T-cell (primary cell): Measurements from ENCODE around the gene C1orf105. TPM values are rescaled to one million over a fixed set of nuclear protein-coding genes. Genes with fewer than 3 reads are reported as not detected.

Experiments
- ATAC-seq, 4 experiments: fragments of 200-7000 bp in 3 of 4; fragments of 150-1000 bp in 1 of 4; cut with Tn5 transposase; replicated peaks in 1 of 4; 1 replicate in 3 of 4; 2 replicates in 1 of 4; pipeline ENCODE4 v1.10.0; 2021; ENCODE audit warnings: moderate library complexity in 3 of 4, mild to moderate bottlenecking in 2 of 4, moderate number of reproducible peaks in 1 of 4
- CTCF ChIA-PET, 2 donors: fragments of 300-600 bp; sonication (Branson Sonifier 250); formaldehyde crosslinking; loops; one replicate each; lab custom pipeline; 2022; ENCODE audit warnings: antibody characterized with exemption in 2 of 2; lab: Charles Lee
- POLR2A ChIA-PET, 2 donors: fragments of 300-600 bp; sonication (Branson Sonifier 250); formaldehyde crosslinking; loops; one replicate each; lab custom pipeline; 2022; ENCODE audit warnings: antibody characterized with exemption in 2 of 2; lab: Charles Lee
- DNase-seq, 35 experiments: peaks; one replicate each; pipeline versions ENCODE4 v3.0.0 to v3.0.0-alpha.2; 2013 to 2023
- H3K27ac ChIP-seq: one replicate; pipeline ENCODE4 v1.5.1; 2013; ENCODE audit warnings: low read length
- H3K27me3 ChIP-seq, 2 experiments: replicated peaks in 1 of 2; 1 replicate in 1 of 2; 2 replicates in 1 of 2; pipeline versions ENCODE4 v1.6.1 to v1.7.0; 2013; ENCODE audit warnings: low read length in 1 of 2, mixed read lengths in 1 of 2; ENCODE audit not compliant: control insufficient read depth in 2 of 2, insufficient read depth in 2 of 2; ENCODE audit errors: extremely low read depth in 1 of 2
- H3K36me3 ChIP-seq, 2 donors: 1 replicate in 1 of 2; 2 replicates in 1 of 2; pipeline versions ENCODE4 v1.6.1 to v1.7.0; 2013; ENCODE audit warnings: low read length in 1 of 2; ENCODE audit not compliant: control insufficient read depth in 2 of 2, insufficient read depth in 1 of 2; ENCODE audit errors: extremely low read depth in 1 of 2
- H3K4me1 ChIP-seq, 2 experiments: 1 replicate in 1 of 2; 2 replicates in 1 of 2; pipeline versions ENCODE4 v1.6.1 to v1.7.0; 2013; ENCODE audit warnings: low read length in 2 of 2, mixed read lengths in 1 of 2; ENCODE audit not compliant: insufficient read depth in 2 of 2, control insufficient read depth in 1 of 2; ENCODE audit errors: extremely low read depth in 1 of 2
- H3K4me3 ChIP-seq, 2 donors: 1 replicate in 1 of 2; 2 replicates in 1 of 2; pipeline versions ENCODE4 v1.5.1 to v1.7.0; 2013; ENCODE audit warnings: mild to moderate bottlenecking in 2 of 2, low read length in 1 of 2, moderate library complexity in 1 of 2; ENCODE audit not compliant: control insufficient read depth in 1 of 2; ENCODE audit errors: extremely low read depth in 1 of 2
- H3K9me3 ChIP-seq: 2 replicates; pipeline ENCODE4 v1.7.0; 2013
- H3K27ac Mint-ChIP-seq, 2 donors: one replicate each; pipeline ENCODE4 v1.8.0; 2020 to 2021; ENCODE audit warnings: mild to moderate bottlenecking in 2 of 2, mixed read lengths in 2 of 2
- H3K27me3 Mint-ChIP-seq, 2 donors: one replicate each; pipeline ENCODE4 v1.8.0; 2021 to 2022; ENCODE audit warnings: mixed read lengths in 2 of 2
- H3K36me3 Mint-ChIP-seq: one replicate; pipeline ENCODE4 v1.8.0; 2021; ENCODE audit warnings: mixed read lengths
- H3K4me1 Mint-ChIP-seq, 3 donors: one replicate each; pipeline ENCODE4 v1.8.0; 2020 to 2022; ENCODE audit warnings: mixed read lengths in 3 of 3, mild to moderate bottlenecking in 1 of 3
- H3K4me3 Mint-ChIP-seq, 3 donors: one replicate each; pipeline ENCODE4 v1.8.0; 2020 to 2022; ENCODE audit warnings: mild to moderate bottlenecking in 3 of 3, mixed read lengths in 3 of 3, moderate library complexity in 3 of 3
- H3K9me3 Mint-ChIP-seq, 3 donors: one replicate each; pipeline ENCODE4 v1.8.0; 2020 to 2022; ENCODE audit warnings: mixed read lengths in 3 of 3
- WGBS: methylation state at CpG from one replicate; pipeline ENCODE4 v1.1.5; 2013; ENCODE audit warnings: missing lambda C conversion rate; ENCODE audit not compliant: insufficient coverage; 5-methylcytosine and 5-hydroxymethylcytosine counted together
- total RNA-seq, 35 experiments: library from RNA in 6 of 35; stranded (reverse) in 6 of 35; fragments of 120-200 nt in 1 of 35; gene quantifications; one replicate each; pipeline versions ENCODE4 v1.2.1 to v1.2.4 and lab custom pipeline; 2013 to 2026

The C1orf105 gene
- total RNA-seq, 5 donors from 2014 or later (not counting 1 experiment from before 2014, with no cell fraction given): not detected

DNA sequence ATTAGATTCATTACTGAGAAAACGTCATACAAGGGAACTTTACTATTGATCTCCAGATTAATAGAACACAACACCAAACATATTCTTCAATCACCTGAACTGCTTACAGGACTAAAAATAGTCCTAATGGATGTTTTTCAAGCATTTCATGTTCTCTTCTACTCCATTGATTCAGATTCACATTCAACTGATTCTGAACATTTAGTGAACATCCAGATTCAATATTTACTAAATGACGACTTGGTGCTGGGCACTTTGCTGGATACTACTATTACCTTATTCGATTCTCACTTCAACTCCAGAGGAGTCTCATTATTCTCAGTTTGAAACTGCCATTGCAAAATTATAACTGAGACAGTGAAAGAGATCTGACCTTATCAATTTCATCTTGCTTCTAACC, 93.6 kb downstream of the C1orf105 start:
- Mint-ChIP-seq H3K4me1 (no peaks in the 10 kb centered on the region), H3K9me3 (no peaks in the 10 kb centered on the region), H3K27me3 (peaks cover 2 to 6% of the 10 kb centered on the region in 2 donors), H3K36me3 (peaks cover 2% of the 10 kb centered on the region), H3K27ac (no peak overlapping the region), H3K4me3 (no peak overlapping the region)
- Histone ChIP-seq H3K27ac (no peak overlapping the region), H3K27me3 (no peaks in the 10 kb centered on the region), H3K36me3 (no peaks in the 10 kb centered on the region), H3K4me3 (no peak overlapping the region), H3K4me1 (no peaks in the 10 kb centered on the region), H3K9me3 (no peaks in the 10 kb centered on the region)
- WGBS: 80% methylated on average over 1 of the region's 3 CpGs
- ATAC-seq: no peak
- no peak for DNase-seq
- ChIA-PET CTCF (no interaction called here), POLR2A (no interaction called here)

DNA sequence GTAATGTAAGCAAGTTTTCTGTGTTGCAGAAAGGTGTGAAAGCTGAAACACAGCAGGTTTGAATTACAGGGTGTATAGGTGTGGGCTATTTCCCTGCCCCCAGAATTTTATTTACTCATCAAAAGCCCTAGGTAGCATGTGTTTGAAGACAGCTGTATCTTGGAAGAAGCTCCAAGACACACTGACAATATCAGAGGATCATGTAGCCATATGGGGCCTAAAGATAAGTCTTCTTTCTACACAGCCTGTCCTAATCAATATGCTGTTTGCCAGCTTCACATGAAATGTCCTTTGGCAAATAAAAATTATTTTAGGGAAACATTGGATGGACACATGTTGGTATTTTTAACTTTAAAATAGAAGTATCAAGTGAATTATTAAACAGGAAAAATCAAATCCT, 95.0 kb downstream of the C1orf105 start:
- H3K27ac Mint-ChIP-seq: no peak overlapping the region
- no peak overlapping the region for H3K4me3 Mint-ChIP-seq
- H3K27me3 Mint-ChIP-seq: peaks cover 0 to 6% of the 10 kb centered on the region in 2 donors
- POLR2A ChIA-PET: interaction anchor here (0.6 kb wide), 2 partner anchors 30 to 279 kb away, joined by 3 to 7 read pairs; no protein-coding TSS in a partner anchor
- CTCF ChIA-PET: interaction anchor here in 1 of 2 donors (0.6 kb wide), 1 partner anchor 120 kb away, joined by 4 read pairs; no protein-coding TSS in a partner anchor
- Histone ChIP-seq H3K4me3 (no peak overlapping the region), H3K27ac (no peak overlapping the region), H3K27me3 (no peaks in the 10 kb centered on the region), H3K4me1 (no peaks in the 10 kb centered on the region), H3K36me3 (no peaks in the 10 kb centered on the region), H3K9me3 (no peaks in the 10 kb centered on the region)
- no peak for DNase-seq
- H3K36me3 Mint-ChIP-seq: no peaks in the 10 kb centered on the region
- no peaks in the 10 kb centered on the region for H3K4me1 Mint-ChIP-seq
- no peaks in the 10 kb centered on the region for H3K9me3 Mint-ChIP-seq
- ATAC-seq: no peak

DNA sequence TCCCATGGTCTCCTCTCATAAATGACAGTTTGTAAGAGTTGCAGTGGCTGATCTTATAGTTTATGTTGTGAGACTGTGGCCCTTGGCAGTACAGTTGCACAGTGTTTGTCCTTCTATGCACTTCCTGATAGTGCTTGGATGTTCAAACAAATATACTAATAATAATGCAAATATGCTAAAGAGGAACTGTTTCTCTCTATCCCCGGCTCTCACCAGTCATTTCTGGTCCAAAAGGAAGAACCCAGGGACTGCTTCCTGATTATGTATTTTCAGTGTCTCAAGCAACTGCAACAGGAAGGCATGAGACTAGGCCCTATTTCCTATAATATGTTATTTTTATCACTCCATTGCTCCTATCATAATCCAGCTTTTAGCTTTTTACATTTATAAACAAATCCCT, 95.4 kb downstream of the C1orf105 start:
- CTCF ChIA-PET: interaction anchor here in 1 of 2 donors (0.6 kb wide), 1 partner anchor 120 kb away, joined by 4 read pairs; no protein-coding TSS in a partner anchor
- Histone ChIP-seq H3K36me3 (no peaks in the 10 kb centered on the region), H3K4me3 (no peak overlapping the region), H3K27me3 (no peaks in the 10 kb centered on the region), H3K27ac (no peak overlapping the region), H3K4me1 (no peaks in the 10 kb centered on the region), H3K9me3 (no peaks in the 10 kb centered on the region)
- H3K27ac Mint-ChIP-seq: no peak overlapping the region
- DNase-seq (no peak), ATAC-seq (no peak)
- WGBS: no CpG with 5 or more reads among the region's 1 CpG
- H3K4me3 Mint-ChIP-seq: no peak overlapping the region
- H3K9me3 Mint-ChIP-seq: no peaks in the 10 kb centered on the region
- H3K27me3 Mint-ChIP-seq: peaks cover 0 to 6% of the 10 kb centered on the region in 2 donors
- no peaks in the 10 kb centered on the region for H3K4me1 Mint-ChIP-seq
- H3K36me3 Mint-ChIP-seq: no peaks in the 10 kb centered on the region
- POLR2A ChIA-PET: interaction anchor here in 1 of 2 donors (0.6 kb wide), 1 partner anchor 29 kb away, joined by 7 read pairs; no protein-coding TSS in a partner anchor

DNA sequence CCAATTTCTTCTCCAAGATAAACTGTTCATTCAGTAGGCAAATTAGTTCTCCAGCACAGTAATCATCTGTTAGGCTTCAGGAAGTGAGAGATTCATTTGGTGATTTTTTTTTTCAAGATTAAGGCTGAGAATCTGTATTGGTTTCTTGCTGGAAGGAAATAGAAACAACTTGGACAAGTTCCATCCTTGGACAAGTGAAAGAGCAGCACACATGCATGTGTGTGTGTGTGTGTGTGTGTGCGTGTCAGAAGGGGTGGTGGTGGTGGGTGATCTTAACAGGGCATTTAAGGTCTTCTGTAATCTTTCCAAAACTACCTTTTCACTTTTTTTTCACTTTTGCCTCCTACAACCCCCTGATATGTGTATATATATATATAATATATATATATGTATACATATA, 96.6 kb downstream of the C1orf105 start:
- H3K36me3 Mint-ChIP-seq: no peaks in the 10 kb centered on the region
- H3K4me3 ChIP-seq: no peak overlapping the region
- H3K27ac ChIP-seq: no peak overlapping the region
- DNase-seq: no peak
- ChIA-PET POLR2A (no interaction called here), CTCF (no interaction called here)
- H3K36me3 ChIP-seq: no peaks in the 10 kb centered on the region
- H3K4me1 Mint-ChIP-seq: no peaks in the 10 kb centered on the region
- ATAC-seq: no peak
- no peaks in the 10 kb centered on the region for H3K4me1 ChIP-seq
- no peak overlapping the region for H3K27ac Mint-ChIP-seq
- WGBS: no CpG with 5 or more reads among the region's 1 CpG
- H3K4me3 Mint-ChIP-seq: no peak overlapping the region
- H3K27me3 Mint-ChIP-seq: peaks cover 0 to 6% of the 10 kb centered on the region in 2 donors
- H3K9me3 ChIP-seq: no peaks in the 10 kb centered on the region
- no peaks in the 10 kb centered on the region for H3K9me3 Mint-ChIP-seq
- H3K27me3 ChIP-seq: no peaks in the 10 kb centered on the region

DNA sequence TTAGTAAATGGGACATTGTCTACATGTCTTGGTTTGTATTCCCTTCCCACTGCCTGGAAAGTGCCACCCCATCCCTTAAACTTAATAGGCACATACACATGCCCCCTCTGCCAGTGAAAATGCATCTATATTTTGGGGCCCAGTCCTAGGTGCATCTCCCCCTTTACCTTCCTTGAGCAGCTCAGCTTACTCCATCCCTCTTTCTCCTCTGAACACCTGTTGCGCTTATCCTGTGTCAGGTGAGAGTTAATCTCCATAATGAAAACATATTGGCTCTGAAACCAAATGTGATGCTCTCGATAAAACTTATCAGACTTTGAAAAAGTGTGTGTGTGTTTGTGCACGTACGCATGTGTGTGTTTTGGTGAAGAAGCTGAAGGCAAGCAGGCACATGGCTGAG, 97.1 kb downstream of the C1orf105 start:
- no peak for DNase-seq
- Histone ChIP-seq H3K9me3 (no peaks in the 10 kb centered on the region), H3K36me3 (no peaks in the 10 kb centered on the region), H3K27me3 (no peaks in the 10 kb centered on the region), H3K27ac (no peak overlapping the region), H3K4me1 (no peaks in the 10 kb centered on the region), H3K4me3 (no peak overlapping the region)
- 100% methylated on average over 3 of the region's 4 CpGs for WGBS
- ChIA-PET CTCF (interaction anchor here in 1 of 2 donors (0.6 kb wide), 1 partner anchor 15 kb away, joined by 3 read pairs; no protein-coding TSS in a partner anchor), POLR2A (no interaction called here)
- H3K4me1 Mint-ChIP-seq: no peaks in the 10 kb centered on the region
- H3K36me3 Mint-ChIP-seq: no peaks in the 10 kb centered on the region
- no peak overlapping the region for H3K4me3 Mint-ChIP-seq
- H3K27ac Mint-ChIP-seq: no peak overlapping the region
- no peaks in the 10 kb centered on the region for H3K9me3 Mint-ChIP-seq
- H3K27me3 Mint-ChIP-seq: peaks cover 0 to 6% of the 10 kb centered on the region in 2 donors
- ATAC-seq: no peak

Other genes with a start within 250 kb of the C1orf105 start
- gene PIGC, start 23.4 kb downstream of the C1orf105 start, total RNA-seq: 10 to 100 TPM; 26.9 to 39.0 (median 34.5) TPM
- 10 to 100 TPM; 43.7 to 87.1 (median 47.9) TPM for gene SUCO, start 112.5 kb downstream of the C1orf105 start, total RNA-seq
- 1 to 10 TPM in 4 of 5 donors, under 1 TPM in 1; 0.70 to 5.2 (median 3.4) TPM for gene FASLG, start 238.4 kb downstream of the C1orf105 start, total RNA-seq